Right ventricle myocardium superior (tissue), 1 donor: Measurements from ENCODE around the gene P4HA3. TPM values are rescaled to one million over a fixed set of nuclear protein-coding genes. Genes with fewer than 3 reads are reported as not detected.
"Not testable (repeated sequence)": the region's sequence is repeated elsewhere in the genome, so short reads cannot be mapped to it uniquely, and the experiment has no call there.

ENCODE experiments used
- ATAC-seq: fragments of 200-7000 bp; cut with Tn5 transposase; one replicate; pipeline ENCODE4 v1.9.1; 2020; ENCODE audit warnings: mild to moderate bottlenecking; ENCODE audit not compliant: poor library complexity
- DNase-seq: peaks from one replicate; pipeline ENCODE4 v3.0.0-alpha.2; 2020
- intact Hi-C: fragments of 100-400 bp; cut with DNase I; formaldehyde crosslinking; loops from one replicate; pipeline ENCODE4 v1.11.2; 2022
- long read RNA-seq: library from polyadenylated mRNA; unstranded; transcript quantifications from one replicate; pipeline ENCODE4 v2.0.0, GENCODE V29; 2021
- total RNA-seq: library from RNA; stranded (reverse); fragmentation: NEBNext Ultra II Directional; extraction: Animal tissue kit (Norgen Biotek cat#: 25700); gene quantifications from one replicate; pipeline ENCODE4 v1.2.1, GENCODE V29; 2021
- donor health status: DM: no; HTN: yes; CAD: no; lungs with severe emphysema.

P4HA3 gene
- total RNA-seq, result not detected
- long read RNA-seq, partial matches to known transcripts, result 0 of 2 reads
- long read RNA-seq, other reads (novel, unspliced or antisense), result 2 of 2 reads

DNA sequence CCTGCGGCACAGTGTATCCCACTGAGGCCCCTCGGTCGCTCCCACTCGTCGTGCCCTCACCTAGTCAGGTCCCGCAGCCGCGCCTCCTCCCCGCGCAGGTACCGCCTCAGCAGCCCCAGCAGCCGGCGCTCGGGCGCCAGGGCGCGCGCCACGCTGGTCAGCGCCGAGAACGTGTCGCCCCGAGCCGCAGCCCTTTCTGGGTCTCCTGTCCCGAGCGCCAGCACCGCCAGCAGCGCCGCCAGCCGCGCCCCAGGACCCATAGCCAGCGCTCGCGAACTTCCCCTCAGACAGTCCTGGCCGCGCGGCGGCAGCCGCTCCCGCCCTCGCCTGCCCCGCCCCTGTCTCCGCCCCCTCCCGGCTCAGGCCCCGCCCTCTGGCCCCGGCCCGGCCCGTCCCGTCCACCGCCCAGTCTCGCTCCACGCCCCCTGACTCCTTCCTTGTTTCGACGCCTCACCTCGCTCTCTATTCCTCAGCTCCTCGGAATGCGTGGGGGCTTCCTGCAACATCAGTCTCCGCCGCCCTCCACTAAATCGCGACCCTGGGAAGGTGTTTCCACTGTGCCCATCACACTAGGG lies at the start of gene P4HA3:
TSS of gene P4HA3 (minus strand) at position 289 of the 575 bp plus-strand sequence. CDS start at position 260, 29 bp downstream.
- peak; percentile 99 for ATAC-seq
- intact Hi-C loops, result no loop called here
- DNase-seq, result peak; percentile 81

DNA sequence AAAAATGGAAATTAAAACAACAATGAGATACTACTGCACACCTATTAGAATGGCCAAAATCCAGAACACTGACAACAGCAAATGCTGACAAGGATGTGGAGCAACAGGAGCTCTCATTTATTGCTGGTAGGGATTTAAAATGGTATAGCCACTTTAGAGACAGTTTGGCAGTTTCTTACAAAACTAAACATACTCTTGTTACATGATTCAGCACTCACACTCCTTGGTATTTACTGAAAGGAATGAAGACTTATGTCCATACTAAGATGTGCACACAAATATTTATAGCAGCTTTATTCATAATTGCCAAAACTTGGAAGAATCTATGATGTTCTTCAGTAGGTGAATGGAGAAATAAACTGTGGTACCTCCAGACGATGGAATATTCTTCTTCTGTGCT lies 46.0 kb upstream of the P4HA3 start:
- intact Hi-C loops, result no loop called here
- ATAC-seq (no peak), DNase-seq (no peak)

DNA sequence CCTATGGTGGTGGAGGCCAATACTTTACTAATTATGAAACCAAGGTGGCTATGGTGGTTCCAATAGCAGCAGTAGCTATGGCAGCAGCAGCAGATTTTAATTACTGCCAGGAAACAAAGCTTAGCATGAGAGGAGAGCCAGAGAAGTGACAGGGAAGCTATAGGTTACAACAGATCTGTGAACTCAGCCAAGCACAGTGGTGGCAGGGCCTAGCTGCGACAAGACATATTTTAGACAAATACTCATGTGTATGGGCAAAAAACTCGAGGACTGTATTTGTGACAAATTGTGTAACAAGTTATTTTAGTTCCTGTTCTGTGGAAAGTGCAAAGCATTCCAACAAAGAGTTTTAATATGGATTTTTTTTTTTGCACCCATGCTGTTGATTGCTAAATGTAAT lies 44.2 kb upstream of the P4HA3 start:
- DNase-seq (no peak), ATAC-seq (no peak)
- intact Hi-C loops, result no loop called here

DNA sequence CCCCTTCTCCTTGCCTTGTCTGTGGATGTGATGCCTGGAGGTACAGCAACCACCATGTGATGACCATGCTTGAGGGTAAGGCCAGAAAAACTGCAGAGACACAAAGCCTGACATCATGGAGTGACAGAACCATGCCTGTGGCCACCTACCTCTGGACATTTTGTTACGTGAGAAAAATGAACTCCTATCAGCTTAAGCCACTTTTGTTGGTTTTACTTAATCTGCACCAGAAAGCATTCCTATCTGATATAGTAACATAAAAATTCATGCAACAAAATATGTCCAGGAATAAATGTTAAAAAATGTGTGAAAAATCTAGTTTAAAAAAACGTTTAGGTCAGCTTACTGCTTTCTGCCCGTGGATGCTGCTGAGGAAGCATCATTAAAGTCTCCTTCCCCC lies 42.6 kb upstream of the P4HA3 start:
- no peak for ATAC-seq
- no peak for DNase-seq
- intact Hi-C loops, result no loop called here

DNA sequence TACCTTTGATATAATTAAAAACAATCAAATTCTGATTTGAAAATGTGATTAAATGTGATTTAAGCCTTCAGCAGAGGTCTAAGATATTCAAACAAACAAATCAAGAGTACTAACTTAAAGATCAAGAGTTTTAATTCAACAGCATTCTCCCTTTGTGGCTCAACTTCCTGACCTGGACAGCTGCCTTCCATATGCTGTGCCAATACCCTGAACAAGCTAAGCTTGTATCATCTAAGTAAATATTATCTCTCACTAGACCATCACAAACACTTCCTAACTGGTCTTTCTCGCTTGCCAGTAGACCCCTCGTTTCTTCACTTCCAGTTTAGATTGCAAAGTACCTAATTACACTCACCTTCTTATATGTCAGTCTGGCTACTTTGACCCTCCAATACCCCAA lies 35.9 kb upstream of the P4HA3 start:
- DNase-seq (no peak), ATAC-seq (no peak)

DNA sequence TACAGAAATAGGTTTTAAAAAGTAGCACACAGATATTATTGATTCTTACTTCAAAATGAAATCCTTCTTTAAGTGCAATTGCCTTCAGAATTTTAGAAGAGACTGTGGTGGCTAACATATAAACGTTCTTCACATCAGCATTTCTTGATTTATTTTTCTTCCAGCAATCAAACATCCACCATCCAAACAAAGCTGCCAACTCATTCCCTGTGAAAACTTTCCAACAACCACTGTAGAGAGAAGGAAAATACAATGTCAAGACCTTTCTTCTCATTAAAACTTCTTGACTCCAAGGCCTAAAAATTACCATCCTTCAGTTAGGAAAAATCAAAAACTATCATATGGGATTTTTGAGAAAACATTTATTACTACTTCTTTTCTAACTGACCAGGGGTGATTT lies 34.0 kb upstream of the P4HA3 start:
- intact Hi-C loops, result no loop called here
- DNase-seq, result no peak
- no peak for ATAC-seq

More for the DNA sequence above, 35.9 kb upstream of the P4HA3 start:
- intact Hi-C loops, result no loop called here

DNA sequence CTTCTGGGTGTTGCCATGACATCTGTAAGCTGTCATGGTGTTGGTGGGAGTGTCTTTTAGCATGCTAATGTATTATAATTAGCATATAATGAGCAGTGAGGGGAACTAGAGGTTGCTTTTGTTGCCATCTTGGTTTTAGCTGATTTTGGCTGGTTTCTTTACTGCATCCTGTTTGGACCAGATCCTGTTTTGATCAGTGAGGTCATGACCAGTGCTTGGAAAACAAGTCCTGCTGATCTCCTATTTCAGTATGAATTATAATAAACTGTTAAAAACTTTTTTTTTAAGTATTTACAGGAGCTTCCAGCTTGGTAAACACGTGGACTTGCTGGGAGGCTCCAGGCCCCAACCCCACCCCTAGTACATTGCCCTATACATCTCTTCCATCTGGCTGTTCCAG lies 30.5 kb upstream of the P4HA3 start:
- ATAC-seq (no peak), DNase-seq (no peak)
- intact Hi-C loops, result no loop called here

DNA sequence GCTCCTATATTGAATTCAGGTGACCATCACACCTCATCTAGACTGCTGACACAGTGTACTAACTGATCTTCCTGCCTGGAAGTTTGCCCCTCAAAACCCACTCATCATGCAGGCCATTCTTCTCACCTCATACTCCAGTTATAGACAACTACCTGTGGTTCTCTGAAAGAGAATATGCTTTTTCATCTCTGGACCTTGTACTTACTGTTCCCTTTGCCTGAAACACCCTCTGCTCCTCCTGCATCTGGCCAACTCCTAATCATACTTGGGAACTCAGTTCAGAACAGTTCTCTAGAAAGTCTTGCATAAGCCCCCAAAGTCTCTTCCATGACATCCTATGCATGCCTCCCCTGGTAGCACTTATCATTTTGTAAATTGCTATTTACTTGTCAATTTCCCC lies 28.2 kb upstream of the P4HA3 start:
- intact Hi-C loops, result no loop called here
- no peak for DNase-seq
- ATAC-seq, result no peak

DNA sequence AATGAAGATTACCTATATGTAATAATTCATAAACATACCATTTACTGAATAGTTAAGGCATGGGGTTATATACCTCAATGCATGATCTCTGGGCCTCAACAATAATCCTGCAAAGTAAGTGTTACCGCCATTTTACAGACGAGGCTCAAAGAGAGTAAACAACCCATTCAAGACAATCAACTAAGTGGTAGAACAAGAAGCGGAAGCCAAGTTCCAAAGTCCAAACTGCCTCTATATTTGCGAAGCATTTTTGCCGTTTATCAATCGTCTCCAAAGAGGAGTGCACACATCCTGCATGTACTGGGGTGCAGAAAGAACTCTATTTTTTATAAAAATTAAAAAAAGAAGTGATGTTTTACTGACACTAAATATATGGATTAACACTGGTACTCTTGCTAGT lies 27.5 kb upstream of the P4HA3 start:
- ATAC-seq (no peak), DNase-seq (no peak)
- intact Hi-C loops, result no loop called here

DNA sequence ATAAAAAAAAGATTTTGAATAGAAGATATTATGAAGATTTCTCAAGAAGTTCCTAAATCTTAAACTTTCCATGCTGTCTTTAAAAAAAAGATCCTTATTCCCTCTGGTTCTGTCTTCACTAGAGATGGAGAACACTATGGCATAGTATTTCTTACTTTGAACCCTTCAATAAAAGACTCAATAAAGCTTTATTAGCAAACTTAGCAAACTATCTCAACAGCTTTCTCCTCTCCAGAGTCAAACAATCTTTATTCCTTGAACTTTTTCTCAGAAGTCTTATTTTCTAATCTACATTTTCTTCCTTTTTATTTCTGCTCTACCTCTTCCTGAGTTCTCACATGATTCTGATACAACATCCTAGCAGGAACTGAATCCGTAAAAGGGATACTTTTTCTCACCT lies 21.8 kb upstream of the P4HA3 start:
- no peak for DNase-seq
- intact Hi-C loops, result no loop called here
- no peak for ATAC-seq

DNA sequence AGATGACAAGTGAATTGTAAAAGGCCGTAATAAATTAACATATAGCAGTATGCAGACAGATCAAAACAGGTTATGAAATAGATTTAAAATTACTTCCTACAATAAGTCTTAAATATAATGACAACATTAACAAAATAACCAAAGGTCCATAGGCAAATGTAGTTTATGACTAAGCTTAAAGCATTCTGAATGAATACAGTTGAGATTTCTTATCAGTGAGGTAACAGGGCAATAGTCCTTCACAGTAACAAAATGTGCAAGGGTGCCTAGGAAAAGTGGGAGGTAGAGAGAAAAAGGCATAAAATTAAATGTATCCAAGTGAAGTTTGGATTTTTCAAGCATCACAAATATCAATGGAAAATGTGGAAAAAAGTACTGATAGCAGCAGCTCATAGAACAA lies 20.9 kb upstream of the P4HA3 start:
- intact Hi-C loops, result no loop called here
- ATAC-seq, result no peak
- DNase-seq, result no peak

DNA sequence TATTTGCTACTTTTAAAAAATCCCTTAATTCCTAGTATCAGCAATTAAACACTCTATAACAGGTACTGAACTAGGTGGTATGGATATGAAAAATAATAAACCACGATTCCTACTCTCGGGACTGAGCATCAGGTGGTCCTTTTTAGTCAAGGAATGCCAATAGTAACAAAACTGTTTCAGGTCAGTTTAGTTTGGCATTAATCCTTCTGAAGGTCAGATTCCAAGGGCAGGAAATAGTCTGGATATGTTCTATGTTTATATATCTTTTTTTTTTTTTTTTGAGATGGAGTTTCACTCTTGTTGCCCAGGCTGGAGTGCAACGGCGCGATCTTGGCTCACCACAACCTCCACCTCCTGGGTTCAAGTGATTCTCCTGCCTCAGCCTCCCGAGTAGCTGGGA lies 19.6 kb upstream of the P4HA3 start:
- ATAC-seq, intact Hi-C loops, DNase-seq: not testable (repeated sequence)

DNA sequence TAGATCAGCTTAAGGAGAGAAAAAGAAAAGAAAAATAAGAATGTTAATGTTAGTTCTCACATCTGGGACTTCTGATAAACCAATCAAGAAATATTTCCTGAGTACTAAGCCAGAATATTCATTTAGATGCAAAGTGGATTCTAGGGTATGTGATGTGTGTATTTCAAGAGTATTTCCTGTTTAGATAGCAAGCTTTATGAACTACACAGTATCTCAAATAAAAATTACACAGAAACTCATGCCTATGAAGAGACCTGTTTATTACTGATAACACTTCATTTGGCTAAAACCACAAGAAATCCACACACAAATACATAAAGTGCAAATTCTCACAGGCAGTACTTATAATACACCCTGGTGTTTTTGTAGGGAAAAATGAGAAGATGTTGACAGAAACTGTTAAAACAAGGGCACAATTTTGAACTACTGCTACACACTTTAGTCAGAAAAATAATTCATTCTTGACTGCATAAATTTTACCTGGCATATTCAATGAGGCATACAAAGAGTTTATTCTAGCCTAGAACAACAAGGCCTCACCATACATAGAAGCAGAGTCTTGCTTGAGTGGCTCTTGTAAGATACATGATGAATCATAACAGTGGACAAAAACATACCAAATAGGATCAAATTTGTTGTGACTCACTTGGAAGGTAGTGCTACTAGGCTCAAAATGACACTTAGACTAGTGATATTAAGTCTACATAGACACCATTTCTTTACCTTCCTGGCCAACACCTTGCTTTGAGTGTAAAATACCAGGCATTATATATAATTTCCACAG lies 18.8 kb upstream of the P4HA3 start:
- intact Hi-C loops, result no loop called here
- DNase-seq (no peak), ATAC-seq (no peak)

DNA sequence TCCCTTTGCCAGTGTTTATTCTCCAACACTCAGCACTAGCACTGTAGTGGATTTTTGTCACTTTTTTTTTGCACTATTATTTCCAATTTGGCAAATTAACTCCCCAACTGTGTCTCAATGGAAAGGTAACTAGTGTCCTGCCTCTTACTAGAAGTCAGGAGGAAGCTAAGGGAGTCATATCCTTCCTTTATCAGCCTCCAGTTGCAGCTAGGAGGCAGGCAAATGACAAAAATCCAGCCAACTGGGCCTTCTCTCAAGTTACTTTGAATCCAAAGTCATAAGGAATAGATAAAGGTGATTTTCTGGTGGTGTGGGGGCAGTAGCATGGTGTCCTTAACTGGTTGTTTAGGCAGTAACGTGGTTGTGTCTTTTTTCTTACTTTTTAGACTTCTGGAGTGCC lies 15.6 kb upstream of the P4HA3 start:
- DNase-seq, result no peak
- intact Hi-C loops, result no loop called here

DNA sequence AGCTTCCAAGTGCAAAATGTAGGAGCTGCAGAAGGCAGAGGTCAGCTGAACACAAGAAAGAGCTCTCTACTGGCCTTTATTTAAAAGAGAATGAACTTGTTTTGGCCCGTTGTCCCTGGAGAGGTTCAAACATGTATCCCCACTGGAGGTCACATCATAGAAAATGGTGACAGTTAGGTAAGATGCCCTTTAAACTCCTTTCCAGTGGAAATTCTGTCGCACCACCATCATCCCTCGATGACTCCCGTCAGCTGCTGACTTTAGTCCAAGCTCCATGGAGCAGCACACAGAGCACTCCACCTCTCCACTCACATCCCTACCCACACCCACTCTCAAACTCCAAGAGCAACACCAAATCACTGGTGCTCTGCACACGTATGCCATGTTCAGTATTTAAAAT lies 15.2 kb upstream of the P4HA3 start:
- DNase-seq (no peak), ATAC-seq (no peak)
- intact Hi-C loops, result no loop called here

More for the DNA sequence above, 15.6 kb upstream of the P4HA3 start:
- ATAC-seq, result no peak

DNA sequence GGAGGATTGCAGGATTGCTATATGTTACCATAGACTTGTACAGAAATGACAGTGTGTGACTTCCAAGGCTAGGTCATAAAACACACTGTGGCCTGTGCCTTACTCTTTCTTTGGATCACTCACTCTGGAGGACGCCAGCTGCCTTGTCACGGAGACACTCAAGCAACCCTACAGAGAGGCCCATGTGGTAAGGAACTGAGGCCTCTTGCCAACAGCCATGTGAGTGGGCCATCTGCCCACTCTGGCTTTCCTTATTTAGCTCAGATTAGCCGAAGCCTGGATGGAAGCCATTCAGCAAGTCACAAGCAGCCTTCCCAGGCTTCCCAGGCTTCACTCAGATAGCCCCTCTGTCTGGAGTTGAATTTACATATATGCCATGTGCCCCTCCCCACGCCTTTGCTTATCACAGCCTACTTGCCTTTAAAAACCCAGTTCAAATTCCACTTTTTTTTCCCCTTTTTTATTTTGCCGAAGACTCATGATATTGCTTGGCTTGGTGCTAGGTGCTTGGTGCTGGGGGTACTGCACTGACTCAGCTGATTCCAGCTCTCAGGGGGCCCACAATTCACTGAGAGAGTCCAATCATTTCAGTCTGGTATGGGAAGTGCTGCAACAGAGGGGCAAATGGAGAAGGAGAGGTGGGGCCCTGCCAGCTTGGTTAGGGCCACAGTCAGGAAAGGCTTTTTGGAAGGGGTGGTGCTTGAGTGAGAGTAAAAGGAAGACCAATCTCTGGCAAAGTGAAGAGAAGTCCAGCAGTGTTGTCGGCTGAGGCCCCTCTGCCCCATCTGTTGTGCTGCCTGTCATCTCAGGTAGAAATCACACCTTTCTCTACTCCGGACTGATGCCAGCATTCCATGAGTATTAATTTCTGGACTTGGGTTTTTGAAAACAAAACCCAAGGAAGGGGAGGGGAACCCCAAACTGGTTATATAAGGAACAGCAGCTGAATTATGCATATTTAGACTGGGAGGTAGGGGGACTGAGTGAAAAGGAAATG lies 14.5 kb upstream of the P4HA3 start:
- intact Hi-C loops, result no loop called here
- ATAC-seq (peak; percentile 91), DNase-seq (peak; percentile 92)

DNA sequence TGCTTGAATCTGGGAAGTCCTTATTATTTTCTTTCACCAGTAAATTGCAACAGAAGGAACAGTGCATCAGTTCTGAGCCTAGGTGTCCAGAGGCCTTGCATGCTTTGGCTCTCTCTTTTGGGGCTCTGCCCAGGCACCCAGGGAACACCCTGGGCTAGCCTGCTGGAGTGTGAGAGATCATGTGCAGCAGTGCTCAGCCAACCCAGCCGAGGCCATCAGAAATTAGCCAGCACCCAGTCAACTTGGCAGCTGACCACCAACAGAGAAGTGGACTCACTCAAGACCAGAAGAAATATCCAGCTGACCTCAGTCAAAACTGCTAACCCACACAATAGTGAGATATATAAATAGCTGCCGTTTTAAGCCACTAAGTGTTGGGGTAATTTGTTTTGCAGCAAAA lies 11.2 kb upstream of the P4HA3 start:
- intact Hi-C loops, result no loop called here
- DNase-seq, result peak; percentile 87
- ATAC-seq, result peak; percentile 90

DNA sequence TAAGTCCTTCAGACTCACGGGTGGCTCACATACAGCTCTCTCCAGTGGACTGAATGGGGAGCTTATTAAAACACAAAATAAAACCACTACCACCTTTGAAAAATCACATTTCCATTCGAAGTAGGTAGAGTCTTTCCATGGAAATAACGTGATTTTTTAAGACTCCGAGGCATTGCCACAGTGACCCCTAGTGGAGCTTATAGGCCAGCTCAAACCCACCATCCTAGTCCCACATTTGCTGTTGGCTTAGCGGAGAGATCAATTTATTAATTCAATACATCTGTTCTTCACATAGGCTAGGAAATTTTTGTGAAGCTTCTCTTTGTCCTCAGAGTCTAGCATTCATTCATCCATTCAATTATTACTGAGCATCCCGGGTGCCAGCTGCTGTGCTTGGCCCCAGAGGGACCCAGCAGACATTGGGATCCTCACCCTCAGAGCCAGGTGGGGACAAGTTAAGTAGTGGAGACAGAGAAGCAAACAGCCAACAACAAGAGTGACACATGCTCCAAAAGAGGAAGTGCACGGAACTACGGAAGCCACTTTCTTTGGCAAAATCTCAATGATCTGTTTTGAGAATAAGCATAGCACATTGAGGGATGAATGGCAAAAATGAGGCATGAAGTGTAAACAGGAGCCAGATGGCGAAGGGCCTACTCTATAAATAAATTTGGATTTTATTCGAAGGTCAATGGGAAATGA lies 10.2 kb upstream of the P4HA3 start:
- DNase-seq, result no peak
- intact Hi-C loops, result no loop called here
- ATAC-seq, result peak; percentile 7

DNA sequence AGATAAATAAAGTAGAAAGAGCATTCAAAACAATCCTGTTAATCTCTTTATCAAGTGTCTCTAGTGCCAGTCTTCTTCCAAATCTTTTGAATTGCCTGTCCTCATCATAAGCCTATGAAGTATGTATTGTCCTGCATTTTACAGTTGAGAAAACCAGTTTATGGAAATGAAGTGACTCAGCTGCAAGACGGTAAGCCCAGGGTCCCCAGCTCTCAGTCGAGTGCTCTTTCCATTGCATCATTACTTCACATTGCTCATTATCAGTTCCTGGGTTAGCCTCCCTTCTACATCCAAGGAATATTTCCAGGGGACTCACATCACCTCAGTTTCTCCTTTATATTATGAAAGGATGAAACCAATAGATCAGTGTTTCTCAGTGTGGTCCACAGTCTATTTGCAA lies 9.1 kb upstream of the P4HA3 start:
- ATAC-seq (no peak), DNase-seq (no peak)
- intact Hi-C loops, result no loop called here
